GM12878 (cell line): Measurements from ENCODE around the gene INPP4B. TPM values are rescaled to one million over a fixed set of nuclear protein-coding genes. Genes with fewer than 3 reads are reported as not detected.

Experiments
- ATAC-seq: fragments of 200-7000 bp; cut with Tn5 transposase; 3 replicates; pipeline ENCODE4 v1.9.1; 2020; ENCODE audit warnings: mild to moderate bottlenecking, moderate library complexity
- BruUV-seq: library from RNA; stranded (reverse); fragments of 400-500 nt; replicated peaks from 2 replicates; lab custom pipeline; 2021; lab: Mats Ljungman, UMichigan
- CTCF ChIA-PET: fragments of 300-600 bp; sonication (Branson Sonifier 250); formaldehyde crosslinking; extraction: SDS; loops from one replicate; lab custom pipeline; 2021; ENCODE audit warnings: inconsistent platforms; lab: Yijun Ruan, JAX
- POLR2A ChIA-PET: fragments of 350-600 bp; formaldehyde crosslinking; extraction: SDS; loops from one replicate; lab custom pipeline; 2021; ENCODE audit warnings: inconsistent platforms; lab: Charles Lee
- RAD21 ChIA-PET: fragments of 300-600 bp; sonication (Branson Sonifier 250); formaldehyde crosslinking; loops from one replicate; lab custom pipeline; 2023; ENCODE audit warnings: antibody characterized with exemption; ENCODE audit not compliant: unreplicated experiment; lab: Charles Lee
- SMC1A ChIA-PET: fragments of 300-600 bp; sonication (Branson Sonifier 250); formaldehyde crosslinking; loops from one replicate; lab custom pipeline; 2023; ENCODE audit not compliant: unreplicated experiment, uncharacterized antibody; lab: Charles Lee
- DNase-seq: peaks from one replicate; pipeline ENCODE4 v3.0.0-alpha.2; 2011; ENCODE audit warnings: low read depth, low spot score
- FAIRE-seq: peaks from 3 replicates; lab custom pipeline; 2011; peaks lifted over from hg19 to GRCh38; lab: Jason Lieb, UNC
- H2AFZ ChIP-seq: 2 replicates; pipeline ENCODE4 v1.6.0; 2011; ENCODE audit warnings: low read depth, low read length, control low read depth; ENCODE audit not compliant: control insufficient read depth
- H3K27ac ChIP-seq: 2 replicates; pipeline ENCODE4 v1.5.1; 2011; ENCODE audit warnings: control low read depth; ENCODE audit not compliant: control insufficient read depth, insufficient read depth
- H3K27me3 ChIP-seq, 2 experiments: replicated peaks in 1 of 2; 2 replicates each; pipeline versions ENCODE4 v1.6.0 to v1.6.1; 2011; ENCODE audit warnings: low read length in 1 of 2; ENCODE audit not compliant: control insufficient read depth in 2 of 2, insufficient read depth in 2 of 2
- H3K36me3 ChIP-seq, 2 experiments: 2 replicates each; pipeline ENCODE4 v1.5.1; 2011; ENCODE audit warnings: low read length in 1 of 2; ENCODE audit not compliant: control insufficient read depth in 2 of 2, insufficient read depth in 2 of 2
- H3K4me1 ChIP-seq: 2 replicates; pipeline ENCODE4 v1.6.1; 2011; ENCODE audit warnings: mild to moderate bottlenecking, low read length, moderate library complexity, mixed read lengths; ENCODE audit not compliant: control insufficient read depth, insufficient read depth
- H3K4me2 ChIP-seq: 2 replicates; pipeline ENCODE4 v1.6.0; 2011; ENCODE audit warnings: control low read depth; ENCODE audit not compliant: control insufficient read depth, insufficient read depth
- H3K4me3 ChIP-seq: fragments of 200-600 bp; sonication (generic); 2 replicates; pipeline ENCODE4 v1.5.1; 2016
- H3K79me2 ChIP-seq: 2 replicates; pipeline ENCODE4 v1.6.0; 2011; ENCODE audit warnings: low read length; ENCODE audit not compliant: control insufficient read depth, insufficient read depth
- H3K9ac ChIP-seq: 2 replicates; pipeline ENCODE4 v1.8.0; 2011; ENCODE audit warnings: low read length, control low read depth, mixed read lengths; ENCODE audit not compliant: control insufficient read depth, insufficient read depth
- H3K9me3 ChIP-seq: replicated peaks from 3 replicates; pipeline ENCODE4 v1.5.1; 2011; ENCODE audit warnings: mild to moderate bottlenecking, low read length; ENCODE audit not compliant: control insufficient read depth, insufficient read depth
- H4K20me1 ChIP-seq: 2 replicates; pipeline ENCODE4 v1.6.0; 2011; ENCODE audit not compliant: control insufficient read depth, insufficient read depth
- CTCF ChIP-seq, 3 experiments: IDR thresholded peaks in 2 of 3; conservative IDR thresholded peaks in 1 of 3; 2 replicates each; pipeline ENCODE4 v1.5.1; 2011; ENCODE audit warnings: low read depth in 3 of 3, low read length in 3 of 3, mild to moderate bottlenecking in 3 of 3, control low read depth in 2 of 3, moderate library complexity in 2 of 3, inconsistent platforms in 1 of 3, mixed read lengths in 1 of 3; ENCODE audit not compliant: control insufficient read depth in 2 of 3, insufficient read depth in 1 of 3; ENCODE audit errors: extremely low read depth in 1 of 3
- DPF2 ChIP-seq: fragments of 450-650 bp; IDR thresholded peaks from 2 replicates; pipeline ENCODE4 v1.6.1; 2017; ENCODE audit warnings: mild to moderate bottlenecking
- NR2C1 ChIP-seq: fragments of 450-650 bp; IDR thresholded peaks from 2 replicates; pipeline ENCODE4 v1.6.1; 2017; ENCODE audit warnings: antibody characterized with exemption, mild to moderate bottlenecking, moderate library complexity
- STAT3 ChIP-seq: IDR thresholded peaks from 2 replicates; pipeline ENCODE4 v1.6.1; 2011; ENCODE audit warnings: low read depth, low read length, improper control_type of control experiment
- TCF12 ChIP-seq: IDR thresholded peaks from 2 replicates; pipeline ENCODE4 v1.6.1; 2011; ENCODE audit warnings: low read depth, mild to moderate bottlenecking, low read length
- WGBS: methylation state at CpG from one replicate; pipeline ENCODE4 v1.1.6; 2016; ENCODE audit warnings: low lambda C conversion rate; ENCODE audit not compliant: insufficient replicate concordance, insufficient coverage; ENCODE audit errors: missing lambda C conversion rate; 5-methylcytosine and 5-hydroxymethylcytosine counted together
- in situ Hi-C: fragments of 300-500 bp; cut with MboI; formaldehyde crosslinking; loops from 9 replicates; pipeline ENCODE4 v1.14.3; 2018; ENCODE audit warnings: mixed read lengths
- intact Hi-C: fragments of 100-400 bp; cut with micrococcal nuclease; formaldehyde crosslinking; loops from one replicate; pipeline ENCODE4 v1.14.2; 2022; ENCODE audit not compliant: unreplicated experiment
- polyA plus RNA-seq, 11 experiments: library from polyadenylated mRNA; depleted of rRNA in 4 of 11; unstranded in 6 of 11; stranded (reverse) in 5 of 11; fragments of >200 nt; fragmentation: Nextera tagmentation in 4 of 11; fragmentation: Illumina TruSeq in 1 of 11; extraction: Ambion mirVana in 4 of 11; extraction: Trizol in 1 of 11; gene quantifications; 1 replicate in 1 of 11; 2 replicates in 10 of 11; pipeline versions ENCODE4 v1.2.1 to v1.2.3, GENCODE V29; 2011 to 2016; ENCODE audit warnings: inconsistent platforms in 2 of 11, missing spikeins in 2 of 11, low read depth in 1 of 11
- total RNA-seq, 4 experiments: library from RNA; depleted of rRNA in 3 of 4; stranded (reverse); fragments of >200 nt in 3 of 4; fragmentation: Illumina TruSeq in 1 of 4; extraction: Trizol in 1 of 4; gene quantifications; 2 replicates each; pipeline versions ENCODE4 v1.2.1 to v1.2.3, GENCODE V29; 2013 to 2021
- TF ChIP-seq, protein P1 (sequence below): fragments of 450-650 bp; formaldehyde crosslinking; IDR thresholded peaks from 2 replicates; pipeline ENCODE4 v1.4.0; 2020; ENCODE audit warnings: mild to moderate bottlenecking, moderate library complexity
- TF ChIP-seq, protein P2 (sequence below): fragments of 450-650 bp; IDR thresholded peaks from 2 replicates; pipeline ENCODE4 v1.6.1; 2016; ENCODE audit warnings: mild to moderate bottlenecking, moderate library complexity, borderline replicate concordance
- TF ChIP-seq, protein P3 (sequence below): IDR thresholded peaks from 2 replicates; pipeline ENCODE4 v1.6.1; 2011; ENCODE audit warnings: low read depth, low read length, improper control_type of control experiment, borderline replicate concordance
- TF ChIP-seq, protein P4 (sequence below): fragments of 450-650 bp; IDR thresholded peaks from 2 replicates; pipeline ENCODE4 v1.6.1; 2017; ENCODE audit warnings: borderline replicate concordance

The INPP4B gene
- total and polyA plus RNA-seq, 10 of the 15 experiments (the other 5 are each of a cell fraction or from before 2014, with no cell fraction given): 0.53 to 11.2 (median 0.95) TPM

- Histone ChIP-seq H3K4me3 (no peak overlapping the region), H3K4me2 (no peak overlapping the region), H3K79me2 (no peaks in the 10 kb centered on the region), H2AFZ (no peak overlapping the region), H3K4me1 (no peaks in the 10 kb centered on the region), H3K27me3 (no peaks in the 10 kb centered on the region), H4K20me1 (no peaks in the 10 kb centered on the region), H3K9ac (no peak overlapping the region), H3K9me3 (no peaks in the 10 kb centered on the region), H3K27ac (no peak overlapping the region), H3K36me3 (no peaks in the 10 kb centered on the region)
- BruUV-seq: no TSS peak
- RAD21 ChIA-PET: no interaction called here
- no peak for FAIRE-seq
- CTCF ChIA-PET: interaction anchor here (1.4 kb wide), 1 partner anchor 11 kb away, joined by 4 read pairs; no protein-coding TSS in a partner anchor
- in situ Hi-C loops (no loop called here), intact Hi-C loops (no loop called here)
- 9% methylated on average over 1 of the region's 1 CpG for WGBS
- no peak for DNase-seq
- POLR2A ChIA-PET: no interaction called here
- SMC1A ChIA-PET: interaction anchor here (1.1 to 1.3 kb wide), 2 partner anchors 129 to 315 kb away, joined by 3 read pairs; no protein-coding TSS in a partner anchor
- ATAC-seq: no peak
- TF ChIP-seq, protein P1, sequence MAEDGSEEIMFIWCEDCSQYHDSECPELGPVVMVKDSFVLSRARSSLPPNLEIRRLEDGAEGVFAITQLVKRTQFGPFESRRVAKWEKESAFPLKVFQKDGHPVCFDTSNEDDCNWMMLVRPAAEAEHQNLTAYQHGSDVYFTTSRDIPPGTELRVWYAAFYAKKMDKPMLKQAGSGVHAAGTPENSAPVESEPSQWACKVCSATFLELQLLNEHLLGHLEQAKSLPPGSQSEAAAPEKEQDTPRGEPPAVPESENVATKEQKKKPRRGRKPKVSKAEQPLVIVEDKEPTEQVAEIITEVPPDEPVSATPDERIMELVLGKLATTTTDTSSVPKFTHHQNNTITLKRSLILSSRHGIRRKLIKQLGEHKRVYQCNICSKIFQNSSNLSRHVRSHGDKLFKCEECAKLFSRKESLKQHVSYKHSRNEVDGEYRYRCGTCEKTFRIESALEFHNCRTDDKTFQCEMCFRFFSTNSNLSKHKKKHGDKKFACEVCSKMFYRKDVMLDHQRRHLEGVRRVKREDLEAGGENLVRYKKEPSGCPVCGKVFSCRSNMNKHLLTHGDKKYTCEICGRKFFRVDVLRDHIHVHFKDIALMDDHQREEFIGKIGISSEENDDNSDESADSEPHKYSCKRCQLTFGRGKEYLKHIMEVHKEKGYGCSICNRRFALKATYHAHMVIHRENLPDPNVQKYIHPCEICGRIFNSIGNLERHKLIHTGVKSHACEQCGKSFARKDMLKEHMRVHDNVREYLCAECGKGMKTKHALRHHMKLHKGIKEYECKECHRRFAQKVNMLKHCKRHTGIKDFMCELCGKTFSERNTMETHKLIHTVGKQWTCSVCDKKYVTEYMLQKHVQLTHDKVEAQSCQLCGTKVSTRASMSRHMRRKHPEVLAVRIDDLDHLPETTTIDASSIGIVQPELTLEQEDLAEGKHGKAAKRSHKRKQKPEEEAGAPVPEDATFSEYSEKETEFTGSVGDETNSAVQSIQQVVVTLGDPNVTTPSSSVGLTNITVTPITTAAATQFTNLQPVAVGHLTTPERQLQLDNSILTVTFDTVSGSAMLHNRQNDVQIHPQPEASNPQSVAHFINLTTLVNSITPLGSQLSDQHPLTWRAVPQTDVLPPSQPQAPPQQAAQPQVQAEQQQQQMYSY: no peak
- TF ChIP-seq DPF2 (no peak), CTCF (IDR thresholded peaks at IDR 0.05 in 2 of 3, conservative IDR thresholded peaks at IDR 0.05 in 1 of 3; ENCODE audit: control insufficient read depth in 2 of 3, extremely low read depth in 1 of 3, insufficient read depth in 1 of 3, low read depth in 3 of 3, low read length in 3 of 3) (no peak), STAT3 (no peak), TCF12 (no peak), NR2C1 (no peak)
- TF ChIP-seq, protein P2, sequence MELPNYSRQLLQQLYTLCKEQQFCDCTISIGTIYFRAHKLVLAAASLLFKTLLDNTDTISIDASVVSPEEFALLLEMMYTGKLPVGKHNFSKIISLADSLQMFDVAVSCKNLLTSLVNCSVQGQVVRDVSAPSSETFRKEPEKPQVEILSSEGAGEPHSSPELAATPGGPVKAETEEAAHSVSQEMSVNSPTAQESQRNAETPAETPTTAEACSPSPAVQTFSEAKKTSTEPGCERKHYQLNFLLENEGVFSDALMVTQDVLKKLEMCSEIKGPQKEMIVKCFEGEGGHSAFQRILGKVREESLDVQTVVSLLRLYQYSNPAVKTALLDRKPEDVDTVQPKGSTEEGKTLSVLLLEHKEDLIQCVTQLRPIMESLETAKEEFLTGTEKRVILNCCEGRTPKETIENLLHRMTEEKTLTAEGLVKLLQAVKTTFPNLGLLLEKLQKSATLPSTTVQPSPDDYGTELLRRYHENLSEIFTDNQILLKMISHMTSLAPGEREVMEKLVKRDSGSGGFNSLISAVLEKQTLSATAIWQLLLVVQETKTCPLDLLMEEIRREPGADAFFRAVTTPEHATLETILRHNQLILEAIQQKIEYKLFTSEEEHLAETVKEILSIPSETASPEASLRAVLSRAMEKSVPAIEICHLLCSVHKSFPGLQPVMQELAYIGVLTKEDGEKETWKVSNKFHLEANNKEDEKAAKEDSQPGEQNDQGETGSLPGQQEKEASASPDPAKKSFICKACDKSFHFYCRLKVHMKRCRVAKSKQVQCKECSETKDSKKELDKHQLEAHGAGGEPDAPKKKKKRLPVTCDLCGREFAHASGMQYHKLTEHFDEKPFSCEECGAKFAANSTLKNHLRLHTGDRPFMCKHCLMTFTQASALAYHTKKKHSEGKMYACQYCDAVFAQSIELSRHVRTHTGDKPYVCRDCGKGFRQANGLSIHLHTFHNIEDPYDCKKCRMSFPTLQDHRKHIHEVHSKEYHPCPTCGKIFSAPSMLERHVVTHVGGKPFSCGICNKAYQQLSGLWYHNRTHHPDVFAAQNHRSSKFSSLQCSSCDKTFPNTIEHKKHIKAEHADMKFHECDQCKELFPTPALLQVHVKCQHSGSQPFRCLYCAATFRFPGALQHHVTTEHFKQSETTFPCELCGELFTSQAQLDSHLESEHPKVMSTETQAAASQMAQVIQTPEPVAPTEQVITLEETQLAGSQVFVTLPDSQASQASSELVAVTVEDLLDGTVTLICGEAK: no peak
- TF ChIP-seq, protein P3, sequence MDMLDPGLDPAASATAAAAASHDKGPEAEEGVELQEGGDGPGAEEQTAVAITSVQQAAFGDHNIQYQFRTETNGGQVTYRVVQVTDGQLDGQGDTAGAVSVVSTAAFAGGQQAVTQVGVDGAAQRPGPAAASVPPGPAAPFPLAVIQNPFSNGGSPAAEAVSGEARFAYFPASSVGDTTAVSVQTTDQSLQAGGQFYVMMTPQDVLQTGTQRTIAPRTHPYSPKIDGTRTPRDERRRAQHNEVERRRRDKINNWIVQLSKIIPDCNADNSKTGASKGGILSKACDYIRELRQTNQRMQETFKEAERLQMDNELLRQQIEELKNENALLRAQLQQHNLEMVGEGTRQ: no peak
- TF ChIP-seq, protein P4, sequence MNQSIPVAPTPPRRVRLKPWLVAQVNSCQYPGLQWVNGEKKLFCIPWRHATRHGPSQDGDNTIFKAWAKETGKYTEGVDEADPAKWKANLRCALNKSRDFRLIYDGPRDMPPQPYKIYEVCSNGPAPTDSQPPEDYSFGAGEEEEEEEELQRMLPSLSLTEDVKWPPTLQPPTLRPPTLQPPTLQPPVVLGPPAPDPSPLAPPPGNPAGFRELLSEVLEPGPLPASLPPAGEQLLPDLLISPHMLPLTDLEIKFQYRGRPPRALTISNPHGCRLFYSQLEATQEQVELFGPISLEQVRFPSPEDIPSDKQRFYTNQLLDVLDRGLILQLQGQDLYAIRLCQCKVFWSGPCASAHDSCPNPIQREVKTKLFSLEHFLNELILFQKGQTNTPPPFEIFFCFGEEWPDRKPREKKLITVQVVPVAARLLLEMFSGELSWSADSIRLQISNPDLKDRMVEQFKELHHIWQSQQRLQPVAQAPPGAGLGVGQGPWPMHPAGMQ: no peak
Measured at GRCh38 chr4:142585411-142585810, 260.7 kb downstream of the INPP4B start.
